ENCODE measurements around the gene KSR2.

DNA sequence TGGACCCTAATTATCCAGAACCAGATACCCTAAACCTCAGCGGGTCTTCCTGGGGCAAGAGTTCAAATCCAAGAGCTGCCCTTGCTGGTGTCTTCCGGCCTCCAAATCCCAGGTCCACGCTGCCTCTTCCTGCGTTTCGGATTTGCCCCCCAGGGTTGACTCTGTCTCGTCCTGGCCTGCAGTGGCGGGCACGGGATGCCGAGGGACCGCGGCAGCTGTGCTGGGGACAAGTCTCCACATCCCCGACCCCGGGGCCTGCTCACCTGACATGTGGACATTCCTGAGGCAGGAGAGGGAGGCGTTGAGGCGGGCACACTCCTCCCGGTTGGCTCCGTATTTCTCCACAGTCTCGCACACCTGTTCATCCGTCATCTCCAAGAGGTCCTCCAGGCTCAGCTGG lies 113.6 kb downstream of the KSR2 start:
- TF ChIP-seq EZH2 (IDR thresholded peaks at IDR 0.05) (no peak), POLR2AphosphoS5 (IDR thresholded peaks at IDR 0.05; ENCODE audit: borderline replicate concordance, low read depth, low read length) (no peak)

Measured in SK-N-MC (cell line).